ENCODE results near the gene RBM19. TPM values are rescaled to one million over a fixed set of nuclear protein-coding genes. Genes with fewer than 3 reads are reported as not detected.

The RBM19 gene
- total RNA-seq, 1 donor from 2014 or later = 25.5 TPM

GRCh38 chr12:113958108-113958507 lies 8.0 kb downstream of the RBM19 start:
- no peak for DNase-seq (ENCODE audit: low read depth)

GRCh38 chr12:113957627-113958026 lies 8.5 kb downstream of the RBM19 start:
- no peak for DNase-seq (ENCODE audit: low read depth)

DNA sequence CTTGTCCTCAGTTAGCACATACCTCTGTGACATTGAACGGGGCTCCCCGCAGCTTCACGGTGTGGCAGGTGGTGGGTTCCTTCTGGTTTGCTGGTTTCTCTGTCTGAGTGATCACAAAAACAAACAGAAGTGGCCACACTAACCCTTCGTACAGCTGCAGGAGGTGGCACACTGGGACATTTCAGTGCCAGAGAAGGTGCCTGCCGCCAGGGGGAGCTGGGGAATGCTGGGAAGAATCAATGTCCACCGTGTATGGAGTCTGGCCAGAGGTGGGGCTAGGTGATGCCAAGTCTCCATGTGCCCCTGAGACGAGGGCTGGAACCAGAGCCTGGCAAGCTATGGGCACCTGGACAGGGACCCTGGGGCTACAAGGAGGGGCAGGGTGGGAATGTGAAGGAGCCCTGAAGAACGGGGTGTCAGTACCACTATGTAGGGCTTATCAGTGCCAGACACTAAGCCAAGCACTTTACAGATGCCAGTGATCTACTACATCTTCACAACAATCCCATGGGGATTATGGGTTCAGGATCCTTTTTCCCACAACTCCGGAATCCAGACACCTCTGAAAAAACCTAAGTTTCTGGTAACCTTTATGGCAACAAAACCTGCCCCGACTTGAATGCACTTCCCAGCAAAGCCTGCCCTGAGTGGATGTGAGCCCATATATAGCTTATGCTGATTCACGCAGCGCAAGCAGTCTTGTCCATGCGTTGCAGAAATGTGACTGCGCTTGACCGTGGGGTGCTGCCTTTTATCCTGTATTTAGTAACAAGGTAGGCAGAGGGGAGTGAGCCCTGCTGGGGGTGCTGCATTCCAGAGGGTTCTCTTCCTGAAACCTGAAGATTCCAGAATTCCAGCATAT lies 10.8 kb downstream of the RBM19 start:
- DNase-seq (ENCODE audit: low read depth) = no peak

GRCh38 chr12:113954547-113954946 lies 11.6 kb downstream of the RBM19 start:
- DNase-seq (ENCODE audit: low read depth) = no peak

DNA sequence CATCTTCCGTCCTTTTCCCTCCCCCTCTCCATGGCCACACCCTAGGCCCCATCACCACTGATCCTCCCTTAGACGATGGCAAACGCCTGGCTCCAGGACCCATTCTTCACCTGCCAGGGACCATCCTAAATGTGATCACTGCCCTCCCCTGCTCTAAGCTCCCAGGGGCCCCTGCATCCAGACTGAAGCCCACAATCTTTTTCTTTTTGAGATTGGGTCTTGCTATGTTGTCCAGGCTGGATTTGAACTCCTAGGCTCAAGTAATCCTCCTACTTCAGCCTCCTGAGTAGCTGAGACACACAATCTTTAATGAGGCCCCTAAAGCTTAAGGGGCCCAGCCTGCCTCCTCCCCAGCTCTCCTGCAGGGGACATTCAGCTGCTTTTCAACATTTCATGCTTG lies 15.3 kb downstream of the RBM19 start:
- DNase-seq (ENCODE audit: low read depth) = no peak

GRCh38 chr12:113949321-113950305 lies 16.5 kb downstream of the RBM19 start:
- DNase-seq (ENCODE audit: low read depth) = no peak

GRCh38 chr12:113948151-113948914 lies 17.8 kb downstream of the RBM19 start:
- no peak for DNase-seq (ENCODE audit: low read depth)

- DNase-seq (ENCODE audit: low read depth) = no peak
Measured at GRCh38 chr12:113946175-113946574, 19.9 kb downstream of the RBM19 start.

- DNase-seq (ENCODE audit: low read depth) = no peak
Measured at GRCh38 chr12:113945174-113946173, 20.7 kb downstream of the RBM19 start.

GRCh38 chr12:113942209-113942608 lies 23.9 kb downstream of the RBM19 start:
- no peak for DNase-seq (ENCODE audit: low read depth)

GRCh38 chr12:113941208-113941486 lies 25.0 kb downstream of the RBM19 start:
- no peak for DNase-seq (ENCODE audit: low read depth)

- DNase-seq (ENCODE audit: low read depth) = no peak
Measured at GRCh38 chr12:113940357-113941207, 25.5 kb downstream of the RBM19 start.

- DNase-seq (ENCODE audit: low read depth) = no peak
Measured at GRCh38 chr12:113939867-113940266, 26.3 kb downstream of the RBM19 start.

- no peak for DNase-seq (ENCODE audit: low read depth)
Measured at GRCh38 chr12:113938471-113938870, 27.7 kb downstream of the RBM19 start.

- no peak for DNase-seq (ENCODE audit: low read depth)
Measured at GRCh38 chr12:113936460-113936859, 29.7 kb downstream of the RBM19 start.

DNA sequence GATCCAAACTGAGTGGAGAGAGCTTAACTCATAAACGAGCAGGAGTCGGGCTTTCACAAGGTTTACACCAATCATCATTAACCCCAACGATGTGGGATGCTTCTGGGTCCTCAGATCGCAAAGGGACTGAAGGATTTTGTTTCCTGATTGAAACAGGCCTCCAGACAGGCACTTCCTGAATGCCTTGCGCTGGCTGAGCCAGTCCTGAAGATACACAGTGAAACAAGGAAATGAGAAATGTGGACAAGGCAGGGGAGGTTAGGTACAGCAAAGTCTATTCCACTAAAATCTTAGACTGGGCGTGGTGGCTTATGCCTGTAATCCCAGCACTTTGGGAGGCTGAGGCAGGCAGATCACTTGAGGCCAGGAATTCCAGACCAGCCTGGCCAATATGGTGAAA lies 30.7 kb downstream of the RBM19 start:
- DNase-seq (ENCODE audit: low read depth) = no peak

DNA sequence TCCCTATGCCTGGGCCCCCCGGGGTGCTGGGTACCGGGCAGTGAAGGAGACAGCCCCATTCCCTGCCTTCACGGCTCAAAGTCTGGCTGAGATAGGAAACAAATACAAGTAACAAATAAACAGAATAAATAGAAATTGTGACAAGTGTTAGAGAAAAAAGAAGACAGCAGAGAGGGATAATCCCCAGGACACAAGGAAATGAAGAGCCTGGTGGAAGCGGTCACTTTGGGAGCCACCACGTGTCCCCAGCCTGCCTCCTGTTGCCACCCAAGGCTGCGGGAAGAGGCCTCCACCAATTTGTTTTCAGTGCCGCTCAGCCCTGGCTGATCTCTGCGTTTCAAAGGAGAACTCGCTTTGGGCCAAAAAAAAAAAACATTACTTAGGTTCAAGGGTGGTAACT lies 31.2 kb downstream of the RBM19 start:
- DNase-seq (ENCODE audit: low read depth) = no peak

GRCh38 chr12:113934060-113934814 lies 31.9 kb downstream of the RBM19 start:
- DNase-seq (ENCODE audit: low read depth) = no peak

DNA sequence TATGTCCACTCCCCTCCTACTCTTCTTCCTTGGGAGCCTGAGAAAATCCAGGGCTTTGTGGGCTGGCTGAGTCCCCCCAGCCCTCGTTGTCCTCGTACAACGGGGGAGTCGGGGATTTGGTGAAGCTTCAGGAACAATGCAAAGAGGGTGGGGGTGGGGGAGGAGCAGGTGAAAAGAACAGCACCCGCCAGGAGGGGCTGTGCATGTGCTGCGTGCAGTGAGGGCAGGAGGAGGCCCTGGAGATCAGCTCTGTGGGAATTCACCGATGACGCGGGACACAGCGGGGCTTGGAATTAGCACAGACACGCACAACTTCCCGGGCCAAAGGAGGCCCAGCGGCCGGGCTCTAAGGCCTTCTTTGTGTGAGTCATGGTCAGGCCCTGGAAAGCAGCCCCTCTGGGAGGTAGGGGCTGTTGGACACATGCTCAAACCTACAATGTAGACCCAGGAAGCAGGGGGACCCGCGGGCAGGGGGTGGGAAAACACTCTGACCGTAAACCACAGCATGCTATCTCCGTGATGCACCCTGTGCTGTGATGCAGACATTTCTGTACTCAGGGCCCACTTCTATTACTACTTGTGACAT lies 32.8 kb downstream of the RBM19 start:
- no peak for DNase-seq (ENCODE audit: low read depth)

Data from renal cortical epithelial cell (primary cell).